GM12873 (cell line): ENCODE results near the gene NRL.

ENCODE experiments used
- TF ChIP-seq, protein P1 (sequence below): IDR thresholded peaks from 2 replicates; pipeline ENCODE4 v1.5.1; 2012; ENCODE audit warnings: low read depth, mild to moderate bottlenecking, moderate library complexity, low read length, control low read depth; ENCODE audit not compliant: insufficient read depth; ENCODE audit errors: missing control alignments

Gene NRL

DNA sequence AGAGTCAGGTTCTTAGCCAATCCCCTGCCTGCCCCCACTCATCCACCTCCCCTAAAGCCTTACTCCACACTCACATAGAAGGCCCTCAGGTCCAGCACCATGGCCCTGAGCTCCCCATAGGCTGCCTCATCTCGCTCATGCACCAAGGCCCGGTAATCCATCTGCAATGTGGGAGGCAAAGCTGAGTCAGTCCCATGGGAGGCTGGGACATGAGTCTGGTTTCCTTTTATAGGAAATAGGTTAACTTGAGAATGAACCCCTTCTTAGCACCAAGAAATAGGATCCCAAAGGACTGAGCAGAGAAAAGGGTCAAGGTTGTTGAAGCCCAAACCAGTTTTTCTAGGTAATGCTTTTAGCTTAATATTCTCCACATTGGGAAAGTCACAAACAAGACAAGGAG, 28.8 kb upstream of the NRL start:
- TF ChIP-seq, protein P1, sequence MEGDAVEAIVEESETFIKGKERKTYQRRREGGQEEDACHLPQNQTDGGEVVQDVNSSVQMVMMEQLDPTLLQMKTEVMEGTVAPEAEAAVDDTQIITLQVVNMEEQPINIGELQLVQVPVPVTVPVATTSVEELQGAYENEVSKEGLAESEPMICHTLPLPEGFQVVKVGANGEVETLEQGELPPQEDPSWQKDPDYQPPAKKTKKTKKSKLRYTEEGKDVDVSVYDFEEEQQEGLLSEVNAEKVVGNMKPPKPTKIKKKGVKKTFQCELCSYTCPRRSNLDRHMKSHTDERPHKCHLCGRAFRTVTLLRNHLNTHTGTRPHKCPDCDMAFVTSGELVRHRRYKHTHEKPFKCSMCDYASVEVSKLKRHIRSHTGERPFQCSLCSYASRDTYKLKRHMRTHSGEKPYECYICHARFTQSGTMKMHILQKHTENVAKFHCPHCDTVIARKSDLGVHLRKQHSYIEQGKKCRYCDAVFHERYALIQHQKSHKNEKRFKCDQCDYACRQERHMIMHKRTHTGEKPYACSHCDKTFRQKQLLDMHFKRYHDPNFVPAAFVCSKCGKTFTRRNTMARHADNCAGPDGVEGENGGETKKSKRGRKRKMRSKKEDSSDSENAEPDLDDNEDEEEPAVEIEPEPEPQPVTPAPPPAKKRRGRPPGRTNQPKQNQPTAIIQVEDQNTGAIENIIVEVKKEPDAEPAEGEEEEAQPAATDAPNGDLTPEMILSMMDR: no peak

DNA sequence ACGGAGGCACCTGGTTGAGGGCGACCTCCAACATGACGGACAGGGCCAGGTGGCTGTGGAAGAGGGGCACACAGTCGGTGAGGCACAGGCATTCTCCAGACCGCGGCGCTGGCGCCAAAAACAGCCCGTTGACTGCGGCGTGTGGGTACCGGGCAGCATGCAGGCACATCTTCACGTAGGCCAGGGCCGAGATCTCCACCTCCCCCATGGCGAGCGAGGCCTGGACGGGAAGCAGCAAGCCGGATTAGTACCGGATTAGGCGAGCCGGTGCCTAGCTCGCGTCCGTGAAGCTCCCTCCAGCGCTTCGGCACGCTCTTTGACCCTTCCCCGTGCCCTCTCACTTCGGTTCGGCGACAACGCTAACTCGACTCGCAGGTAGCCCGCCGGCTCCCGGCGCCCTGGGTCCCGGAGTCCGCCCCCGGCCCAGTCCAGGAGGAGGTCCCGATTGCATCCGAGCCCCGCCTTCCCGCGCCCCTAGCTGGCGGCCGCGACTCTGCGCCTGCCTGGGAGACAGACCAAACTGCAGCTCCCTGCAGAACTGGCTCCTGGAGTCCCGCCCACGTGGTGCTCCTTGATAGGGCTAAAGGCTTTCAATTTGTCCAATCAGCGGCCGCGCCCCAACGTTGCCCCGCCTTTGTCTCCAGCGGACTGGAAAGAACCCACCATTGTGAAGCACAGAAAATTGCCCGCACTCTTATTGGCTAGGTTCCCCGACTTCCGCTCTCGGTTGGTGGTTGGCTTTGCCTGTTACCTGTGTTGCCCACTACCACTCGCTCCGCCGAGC, 26.5 kb upstream of the NRL start, which contains the start of gene EMC9:
EMC9 (minus strand) TSS at position 495 of the 784 bp plus-strand sequence; CDS start at position 208, 287 bp downstream.
- TF ChIP-seq, protein P1: peak; percentile 44

DNA sequence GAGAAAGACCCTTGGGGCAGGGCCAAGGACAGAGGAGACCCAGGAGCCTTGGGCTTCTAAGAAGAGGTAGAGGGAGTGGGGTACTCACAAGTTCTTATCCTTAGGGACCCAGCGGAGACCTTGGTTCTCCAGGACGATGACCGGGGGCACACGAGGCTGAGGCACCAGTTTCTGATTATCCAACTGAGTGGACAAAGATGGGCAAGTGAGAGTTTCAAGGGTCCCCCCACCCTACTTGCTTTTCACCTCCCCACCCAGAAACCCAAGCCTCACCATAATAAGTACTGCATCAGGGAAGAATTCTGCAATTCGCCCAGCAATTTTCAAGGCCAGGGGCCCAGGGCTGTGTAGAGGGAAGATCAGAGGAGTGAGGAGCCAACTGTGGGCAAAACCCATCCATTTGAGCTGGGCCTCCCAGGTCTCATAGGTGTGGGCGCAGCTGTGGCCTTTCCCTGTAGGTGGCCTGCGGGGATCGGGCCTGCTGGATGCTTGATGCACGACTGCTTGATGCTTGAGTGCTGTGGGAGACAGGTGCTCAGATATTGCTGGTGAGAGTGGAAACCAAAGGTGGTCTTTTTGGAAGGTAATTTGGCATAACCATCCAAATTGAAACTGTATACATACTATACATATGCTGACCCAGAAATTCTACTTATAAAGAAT, 24.7 kb upstream of the NRL start:
- TF ChIP-seq, protein P1: peak; percentile 26

DNA sequence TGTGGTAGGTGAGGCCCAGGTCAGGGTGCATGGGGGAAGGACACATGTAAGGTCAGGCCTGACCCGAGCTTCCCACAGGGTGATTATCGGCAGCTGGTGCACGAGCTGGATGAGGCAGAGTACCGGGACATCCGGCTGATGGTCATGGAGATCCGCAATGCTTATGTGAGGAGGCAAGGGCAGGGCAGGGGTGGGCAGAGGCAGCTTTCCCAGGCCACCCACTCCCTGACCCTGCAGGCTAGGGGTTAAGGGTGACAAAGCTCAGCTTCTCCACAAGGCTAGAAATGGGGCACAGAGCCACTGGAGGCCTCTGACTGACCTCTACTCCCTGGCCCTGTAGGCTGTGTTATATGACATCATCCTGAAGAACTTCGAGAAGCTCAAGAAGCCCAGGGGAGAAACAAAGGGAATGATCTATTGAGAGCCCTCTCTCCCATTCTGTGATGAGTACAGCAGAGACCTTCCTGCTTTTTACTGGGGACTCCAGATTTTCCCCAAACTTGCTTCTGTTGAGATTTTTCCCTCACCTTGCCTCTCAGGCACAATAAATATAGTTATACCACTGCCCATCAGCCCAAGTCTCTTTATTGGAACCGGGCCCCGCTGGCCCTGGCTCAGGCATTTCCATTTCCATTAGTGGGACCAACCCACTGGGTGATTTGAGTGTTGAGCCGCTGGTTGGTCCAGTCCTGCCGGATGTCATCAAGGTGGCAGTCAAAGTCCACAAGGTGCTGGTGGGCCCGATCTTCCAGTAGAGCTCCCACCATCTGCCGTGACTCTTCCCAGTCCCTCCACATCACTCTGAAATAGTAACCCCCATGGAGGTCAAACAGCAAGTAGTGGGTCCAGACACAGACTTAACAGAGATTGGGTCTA, 23.9 kb upstream of the NRL start:
- TF ChIP-seq, protein P1: no peak

DNA sequence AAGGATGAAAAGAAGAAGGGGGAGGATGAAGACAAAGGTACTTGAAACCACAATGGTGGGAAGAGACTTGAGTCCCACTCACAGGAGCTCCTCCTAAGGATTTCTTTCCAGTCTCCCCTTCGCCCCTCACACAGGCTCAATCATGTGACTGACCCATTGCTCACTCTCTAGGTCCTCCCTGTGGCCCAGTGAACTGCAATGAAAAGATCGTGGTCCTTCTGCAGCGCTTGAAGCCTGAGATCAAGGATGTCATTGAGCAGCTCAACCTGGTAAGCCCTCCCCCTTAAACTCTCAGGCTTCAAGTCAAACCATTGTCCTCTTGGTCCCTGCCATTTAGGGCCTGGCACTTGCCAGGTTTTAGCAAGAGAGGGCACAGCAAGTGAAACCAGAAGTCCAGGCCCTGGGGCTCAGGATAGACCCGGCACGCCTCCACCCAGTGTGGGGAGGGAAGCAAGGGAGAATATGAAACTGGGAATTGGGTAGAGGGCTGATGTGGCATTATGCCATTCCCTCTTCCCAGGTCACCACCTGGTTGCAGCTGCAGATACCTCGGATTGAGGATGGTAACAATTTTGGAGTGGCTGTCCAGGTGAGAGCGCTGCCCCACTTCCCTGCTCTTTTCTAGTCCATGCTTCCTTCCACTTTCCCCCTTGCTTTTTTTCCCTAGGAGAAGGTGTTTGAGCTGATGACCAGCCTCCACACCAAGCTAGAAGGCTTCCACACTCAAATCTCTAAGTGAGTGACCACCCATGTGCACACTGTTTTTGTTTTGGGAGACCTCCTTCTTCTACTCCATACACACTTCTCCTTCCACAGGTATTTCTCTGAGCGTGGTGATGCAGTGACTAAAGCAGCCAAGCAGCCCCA, 23.0 kb upstream of the NRL start:
- TF ChIP-seq, protein P1: no peak

DNA sequence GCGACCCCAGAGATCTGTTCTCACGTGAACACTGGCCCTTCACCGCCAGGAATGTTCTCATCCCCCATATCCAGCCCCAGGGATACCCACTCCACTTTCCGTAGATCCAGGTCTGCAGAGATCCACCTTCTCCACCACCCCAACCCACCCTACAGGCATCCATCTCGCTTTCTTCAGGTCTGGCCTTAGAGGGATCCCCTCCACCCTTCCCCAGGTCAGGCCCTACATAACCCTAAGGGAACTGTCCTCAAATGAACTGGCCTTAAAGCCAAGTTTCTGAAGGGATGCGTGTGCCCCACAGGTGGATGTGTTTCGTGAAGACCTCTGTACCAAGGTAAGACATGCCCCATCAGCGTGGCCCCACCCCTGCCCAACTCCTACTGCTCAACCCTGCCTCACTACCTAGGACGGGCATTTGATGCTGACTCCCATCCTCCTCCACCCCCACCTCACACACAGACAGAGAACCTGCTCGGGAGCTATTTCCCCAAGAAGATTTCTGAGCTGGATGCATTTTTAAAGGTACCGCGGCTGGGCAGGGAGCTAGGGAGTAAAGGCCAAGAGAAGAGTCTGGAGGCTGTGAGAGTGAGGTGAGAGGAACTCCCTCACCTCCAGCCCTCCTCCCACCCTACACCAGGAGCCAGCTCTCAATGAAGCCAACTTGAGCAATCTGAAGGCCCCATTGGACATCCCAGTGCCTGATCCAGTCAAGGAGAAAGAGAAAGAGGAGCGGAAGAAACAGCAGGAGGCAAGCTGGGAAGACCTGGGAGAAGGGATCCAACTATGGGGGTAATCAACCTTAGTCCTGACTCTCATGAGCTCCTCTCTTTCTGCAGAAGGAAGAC, 22.2 kb upstream of the NRL start:
- TF ChIP-seq, protein P1: no peak
